GM11168 (cell line): ENCODE measurements around the gene ATP1A2.

ENCODE experiments used
- in situ Hi-C: fragments of 300-500 bp; cut with MboI; formaldehyde crosslinking; loops from one replicate; pipeline ENCODE4 v1.12.0; 2022; ENCODE audit warnings: low sequenced_read_pairs; ENCODE audit not compliant: unreplicated experiment

Gene ATP1A2

GRCh38 chr1:160191756-160192155, 76.2 kb downstream of the ATP1A2 start:
- in situ Hi-C loops = loop anchor here (10.0 kb wide), 1 partner anchor 103 kb away; no protein-coding TSS in a partner anchor

- in situ Hi-C loops = loop anchor here (10.0 kb wide), 1 partner anchor 103 kb away; no protein-coding TSS in a partner anchor
Measured at GRCh38 chr1:160192234-160192633, 76.7 kb downstream of the ATP1A2 start.
